ENCODE measurements around the gene CAPN3. TPM values are rescaled to one million over a fixed set of nuclear protein-coding genes. Genes with fewer than 3 reads are reported as not detected.

Gene CAPN3
- total RNA-seq, 1 donor from 2014 or later: 45.4 TPM

DNA sequence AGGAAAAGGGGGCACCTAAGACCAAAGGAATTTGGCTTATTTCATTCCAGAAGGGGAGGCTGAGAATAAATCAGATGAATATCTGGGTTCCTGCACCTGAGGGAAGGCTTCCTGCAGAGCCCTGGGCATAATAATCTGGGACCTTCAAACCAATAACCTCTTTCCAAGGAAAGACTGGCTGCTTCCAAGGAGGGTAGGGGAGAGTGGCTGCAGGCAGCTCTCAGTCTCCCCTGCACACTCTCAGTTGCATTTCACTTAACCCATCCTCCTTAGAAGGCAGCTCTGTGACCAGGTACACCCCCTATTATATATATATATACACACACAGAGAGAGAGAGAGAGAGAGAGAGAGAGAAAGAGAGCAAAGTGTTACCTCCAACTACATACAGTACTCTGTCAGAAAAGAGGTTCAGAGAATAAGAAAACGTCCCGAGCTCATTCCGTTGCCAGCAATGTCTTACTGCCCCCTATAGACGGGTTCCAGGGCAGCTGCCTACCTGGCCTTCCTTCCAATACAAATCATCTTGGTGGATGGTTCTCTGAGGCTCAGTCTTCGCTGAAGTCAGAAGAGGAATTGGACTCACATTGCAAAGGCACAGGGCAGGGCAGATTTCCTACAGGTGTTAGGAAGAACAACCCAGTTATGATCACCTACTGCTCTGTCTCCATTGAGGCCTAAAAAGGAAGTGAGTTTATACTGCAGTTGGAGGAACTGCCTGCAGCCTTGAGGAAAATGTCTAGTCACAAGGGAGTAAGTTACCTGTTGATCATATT lies 26.1 kb downstream of the CAPN3 start:
- DNase-seq: peak; percentile 13
- Histone ChIP-seq H3K4me1 (peaks cover 5% of the 10 kb centered on the region), H3K4me3 (no peak overlapping the region), H3K36me3 (peaks cover 15% of the 10 kb centered on the region), H3K9me3 (no peaks in the 10 kb centered on the region), H3K27ac (no peak overlapping the region), H3K27me3 (no peaks in the 10 kb centered on the region)
- peak; percentile 36 for TF ChIP-seq CTCF (IDR thresholded peaks at IDR 0.05)
- ATAC-seq: peak; percentile 50
- intact Hi-C loops (cut with DNase I): no loop called here

GRCh38 chr15:42385980-42386700 lies 26.8 kb downstream of the CAPN3 start:
- Histone ChIP-seq H3K27me3 (no peaks in the 10 kb centered on the region), H3K9me3 (no peaks in the 10 kb centered on the region), H3K4me1 (peaks cover 5% of the 10 kb centered on the region), H3K36me3 (peaks cover 15% of the 10 kb centered on the region), H3K4me3 (no peak overlapping the region), H3K27ac (no peak overlapping the region)
- no peak for TF ChIP-seq CTCF (IDR thresholded peaks at IDR 0.05)
- ATAC-seq (peak; percentile 27), DNase-seq (peak; percentile 52)
- intact Hi-C loops (cut with DNase I): no loop called here

DNA sequence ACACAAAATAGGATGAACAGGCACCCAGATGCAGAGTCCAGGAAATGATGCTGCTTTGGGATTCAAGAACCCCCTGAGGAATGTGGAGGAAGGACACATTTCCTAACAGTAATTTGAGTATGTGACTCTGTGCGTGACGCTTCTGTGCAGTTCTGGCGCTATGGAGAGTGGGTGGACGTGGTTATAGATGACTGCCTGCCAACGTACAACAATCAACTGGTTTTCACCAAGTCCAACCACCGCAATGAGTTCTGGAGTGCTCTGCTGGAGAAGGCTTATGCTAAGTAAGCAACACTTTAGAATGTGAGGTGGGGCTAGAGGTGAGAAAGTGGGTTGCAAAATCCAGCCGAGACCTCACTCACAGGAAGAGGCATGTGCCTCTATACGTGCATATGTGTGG lies 28.3 kb downstream of the CAPN3 start:
- no peak overlapping the region for H3K4me3 ChIP-seq
- H3K4me1 ChIP-seq: peaks cover 5% of the 10 kb centered on the region
- no peaks in the 10 kb centered on the region for H3K9me3 ChIP-seq
- H3K36me3 ChIP-seq: peaks cover 15% of the 10 kb centered on the region
- H3K27ac ChIP-seq: no peak overlapping the region
- intact Hi-C loops (cut with DNase I): no loop called here
- DNase-seq (no peak), ATAC-seq (peak; percentile 59)
- no peaks in the 10 kb centered on the region for H3K27me3 ChIP-seq
- TF ChIP-seq CTCF (IDR thresholded peaks at IDR 0.05): no peak

- peak; percentile 48 for ATAC-seq
- H3K36me3 ChIP-seq: peaks cover 12% of the 10 kb centered on the region
- H3K9me3 ChIP-seq: no peaks in the 10 kb centered on the region
- no peak for TF ChIP-seq CTCF (IDR thresholded peaks at IDR 0.05)
- no peaks in the 10 kb centered on the region for H3K4me1 ChIP-seq
- no peaks in the 10 kb centered on the region for H3K27me3 ChIP-seq
- H3K27ac ChIP-seq: no peak overlapping the region
- no peak for DNase-seq
- no peak overlapping the region for H3K4me3 ChIP-seq
- intact Hi-C loops (cut with DNase I): no loop called here
Measured at GRCh38 chr15:42392309-42393024, 33.2 kb downstream of the CAPN3 start.

DNA sequence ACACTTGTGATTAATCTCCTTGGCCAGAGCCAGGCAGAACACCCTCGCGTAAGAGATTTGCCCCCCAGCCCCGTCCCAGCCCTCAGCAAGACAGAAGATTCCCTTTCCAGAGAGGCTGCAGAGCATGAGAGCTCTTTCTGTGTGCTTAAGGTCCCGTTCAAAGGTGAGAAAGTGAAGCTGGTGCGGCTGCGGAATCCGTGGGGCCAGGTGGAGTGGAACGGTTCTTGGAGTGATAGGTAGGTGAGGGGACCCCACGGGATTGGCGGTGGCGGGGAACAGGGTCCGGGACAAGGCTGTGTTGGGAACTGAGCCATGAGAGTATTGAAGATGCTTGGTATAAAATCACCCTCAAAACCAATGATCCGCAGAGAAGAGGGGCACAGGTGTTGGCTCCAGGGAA lies 34.8 kb downstream of the CAPN3 start:
- Histone ChIP-seq H3K27ac (no peak overlapping the region), H3K27me3 (no peaks in the 10 kb centered on the region), H3K9me3 (no peaks in the 10 kb centered on the region), H3K4me1 (no peaks in the 10 kb centered on the region), H3K36me3 (peaks cover 13% of the 10 kb centered on the region), H3K4me3 (no peak overlapping the region)
- no peak for TF ChIP-seq CTCF (IDR thresholded peaks at IDR 0.05)
- DNase-seq: no peak
- intact Hi-C loops (cut with DNase I): no loop called here
- no peak for ATAC-seq

All from upper lobe of right lung (tissue), 1 donor.